SIG-M5 (cell line): ENCODE results near the gene TSSK6.

Experiments used
- DNase-seq: peaks from one replicate; lab custom pipeline; 2025; lab: John Stamatoyannopoulos, UW

Gene TSSK6

DNA sequence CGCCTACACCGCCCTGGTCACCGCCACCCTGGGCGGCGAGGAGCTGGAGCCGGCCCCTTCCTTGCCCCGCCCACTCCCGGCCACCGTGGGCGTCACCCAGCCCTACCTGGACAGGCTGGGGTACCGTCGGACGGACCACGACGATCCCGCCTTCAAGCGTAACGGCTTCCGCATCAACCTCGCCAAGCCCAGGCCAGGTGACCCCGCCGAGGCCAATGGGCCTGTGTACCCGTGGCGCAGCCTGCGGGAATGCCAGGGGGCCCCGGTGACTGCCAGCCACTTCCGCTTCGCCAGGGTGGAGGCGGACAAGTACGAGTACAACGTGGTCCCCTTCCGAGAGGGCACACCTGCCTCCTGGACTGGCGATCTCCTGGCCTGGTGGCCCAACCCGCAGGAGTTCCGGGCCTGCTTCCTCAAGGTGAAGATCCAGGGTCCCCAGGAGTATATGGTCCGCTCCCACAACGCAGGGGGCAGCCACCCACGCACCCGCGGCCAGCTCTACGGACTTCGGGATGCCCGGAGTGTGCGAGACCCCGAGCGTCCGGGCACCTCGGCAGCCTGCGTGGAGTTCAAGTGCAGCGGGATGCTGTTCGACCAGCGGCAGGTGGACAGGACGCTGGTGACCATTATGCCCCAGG, 29.7 kb upstream of the TSSK6 start:
- DNase-seq = no peak

DNA sequence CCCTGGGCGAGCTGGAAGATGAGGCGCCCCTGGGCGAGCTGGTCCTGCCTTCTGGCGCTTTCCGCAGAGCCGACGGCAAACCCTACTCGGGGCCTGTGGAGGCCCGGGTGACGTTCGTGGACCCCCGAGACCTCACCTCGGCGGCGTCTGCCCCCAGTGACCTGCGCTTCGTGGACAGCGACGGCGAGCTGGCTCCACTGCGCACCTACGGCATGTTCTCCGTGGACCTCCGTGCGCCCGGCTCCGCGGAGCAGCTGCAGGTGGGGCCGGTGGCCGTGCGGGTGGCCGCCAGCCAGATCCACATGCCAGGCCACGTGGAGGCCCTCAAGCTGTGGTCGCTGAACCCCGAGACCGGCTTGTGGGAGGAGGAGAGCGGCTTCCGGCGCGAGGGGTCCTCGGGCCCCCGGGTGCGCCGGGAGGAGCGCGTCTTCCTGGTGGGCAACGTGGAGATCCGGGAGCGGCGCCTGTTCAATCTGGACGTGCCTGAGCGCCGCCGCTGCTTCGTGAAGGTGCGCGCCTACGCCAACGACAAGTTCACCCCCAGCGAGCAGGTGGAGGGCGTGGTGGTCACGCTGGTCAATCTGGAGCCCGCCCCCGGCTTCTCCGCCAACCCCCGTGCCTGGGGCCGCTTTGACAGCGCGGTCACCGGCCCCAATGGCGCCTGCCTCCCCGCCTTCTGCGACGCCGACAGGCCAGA, 29.1 kb upstream of the TSSK6 start:
- no peak for DNase-seq

DNA sequence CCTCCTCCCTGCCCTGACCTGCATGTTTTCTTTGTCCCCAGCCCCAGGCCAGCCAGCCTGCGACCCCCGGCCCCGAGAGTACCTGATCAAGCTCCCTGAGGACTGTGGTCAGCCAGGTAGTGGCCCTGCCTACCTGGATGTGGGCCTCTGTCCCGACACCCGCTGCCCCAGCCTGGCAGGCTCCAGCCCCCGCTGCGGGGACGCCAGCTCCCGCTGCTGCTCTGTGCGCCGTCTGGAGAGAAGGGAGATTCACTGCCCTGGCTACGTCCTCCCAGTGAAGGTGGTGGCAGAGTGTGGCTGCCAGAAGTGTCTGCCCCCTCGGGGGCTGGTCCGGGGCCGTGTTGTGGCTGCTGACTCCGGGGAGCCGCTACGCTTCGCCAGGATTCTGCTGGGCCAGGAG, 28.3 kb upstream of the TSSK6 start:
- DNase-seq = no peak

DNA sequence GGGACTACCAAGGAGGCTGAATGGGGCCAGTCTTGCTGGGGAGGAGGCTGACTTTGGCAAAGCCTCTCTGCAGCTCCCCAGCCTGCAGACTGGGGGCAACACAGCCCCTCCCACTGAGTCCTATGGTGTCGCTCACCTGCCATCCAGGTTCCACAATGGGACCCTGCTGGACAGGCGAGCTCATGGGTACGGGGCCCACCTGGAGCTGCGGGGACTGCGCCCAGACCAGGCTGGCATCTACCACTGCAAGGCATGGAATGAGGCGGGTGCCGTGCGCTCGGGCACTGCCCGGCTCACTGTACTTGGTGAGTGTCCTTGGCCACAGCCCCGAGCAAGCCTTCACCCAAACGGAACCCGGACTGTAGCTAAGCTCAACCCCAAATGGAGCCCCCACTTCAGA, 27.8 kb upstream of the TSSK6 start:
- DNase-seq = no peak

DNA sequence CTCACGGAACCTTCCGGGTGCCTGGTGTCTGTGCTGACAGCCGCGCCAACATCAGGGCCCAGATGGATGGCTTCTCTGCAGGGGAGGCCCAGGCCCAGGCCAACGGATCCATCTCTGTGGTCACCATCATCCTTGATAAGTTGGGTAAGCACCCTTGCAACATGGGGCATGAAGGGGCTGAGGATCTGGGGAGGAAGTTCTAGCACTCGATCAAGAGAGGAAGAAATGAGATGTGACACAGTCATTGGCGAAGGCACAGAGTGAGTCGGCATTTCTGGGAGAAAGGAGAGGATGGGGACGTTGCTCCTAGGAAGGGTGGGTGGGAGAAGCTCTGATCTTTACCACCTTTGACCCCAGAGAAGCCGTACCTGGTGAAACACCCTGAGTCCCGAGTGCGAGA, 27.2 kb upstream of the TSSK6 start:
- DNase-seq = no peak

DNA sequence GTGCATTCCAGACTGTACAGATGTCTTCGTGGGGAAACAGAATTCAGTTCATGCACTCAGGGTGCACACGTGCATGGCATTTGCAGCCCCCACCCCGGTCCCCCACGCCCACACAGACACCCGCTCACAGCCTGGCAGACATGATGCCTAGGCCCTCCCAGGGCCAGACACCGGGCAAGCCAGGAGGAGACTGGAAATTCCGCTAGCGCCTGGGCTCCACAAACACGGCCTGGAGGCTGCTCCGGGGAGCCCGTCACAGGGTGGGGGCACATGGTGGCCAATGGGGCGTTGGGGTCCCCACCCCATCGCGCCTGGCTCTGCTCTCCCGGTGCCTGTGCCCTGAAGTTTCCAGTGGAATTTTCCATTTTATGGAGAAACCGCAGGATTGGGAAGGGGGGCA, 26.3 kb upstream of the TSSK6 start:
- DNase-seq = no peak

DNA sequence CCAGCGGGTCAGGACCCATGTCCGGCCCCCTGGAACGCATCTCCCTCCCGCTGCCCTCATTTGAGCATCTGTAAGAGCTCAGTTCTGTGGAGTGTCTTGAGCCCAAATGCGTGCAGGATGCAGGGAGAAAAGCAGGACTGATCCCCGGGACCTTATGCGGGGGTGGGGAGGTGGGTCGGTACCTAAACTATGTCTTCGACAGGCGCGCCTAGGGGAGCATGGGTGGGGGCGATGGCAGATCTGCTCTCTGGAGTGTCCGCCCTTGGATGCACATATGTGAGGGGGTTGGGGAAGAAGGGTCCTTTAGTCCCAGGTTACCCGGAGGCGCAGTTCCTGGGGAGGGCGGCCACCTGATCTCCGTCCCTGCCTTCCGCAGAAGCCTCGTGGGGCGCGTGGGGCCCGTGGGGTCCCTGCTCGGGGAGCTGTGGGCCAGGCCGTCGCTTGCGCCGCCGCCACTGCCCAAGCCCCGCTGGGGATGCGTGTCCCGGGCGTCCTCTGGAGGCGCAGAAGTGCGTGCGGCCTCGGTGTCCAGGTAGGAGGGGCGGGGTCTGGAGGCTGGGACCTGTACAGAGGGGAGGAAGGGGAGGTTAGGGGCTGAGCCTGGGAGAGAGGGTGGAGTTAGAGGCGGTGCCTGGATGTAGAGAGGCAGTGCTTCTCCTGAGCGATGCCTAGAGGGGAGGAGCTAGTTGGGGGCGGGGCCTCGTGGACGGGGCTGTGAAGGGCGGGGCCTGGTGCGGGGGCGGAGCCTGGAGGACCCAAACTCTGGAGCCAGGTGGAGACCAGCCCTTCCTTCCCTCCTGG, 25.6 kb upstream of the TSSK6 start:
- no peak for DNase-seq

DNA sequence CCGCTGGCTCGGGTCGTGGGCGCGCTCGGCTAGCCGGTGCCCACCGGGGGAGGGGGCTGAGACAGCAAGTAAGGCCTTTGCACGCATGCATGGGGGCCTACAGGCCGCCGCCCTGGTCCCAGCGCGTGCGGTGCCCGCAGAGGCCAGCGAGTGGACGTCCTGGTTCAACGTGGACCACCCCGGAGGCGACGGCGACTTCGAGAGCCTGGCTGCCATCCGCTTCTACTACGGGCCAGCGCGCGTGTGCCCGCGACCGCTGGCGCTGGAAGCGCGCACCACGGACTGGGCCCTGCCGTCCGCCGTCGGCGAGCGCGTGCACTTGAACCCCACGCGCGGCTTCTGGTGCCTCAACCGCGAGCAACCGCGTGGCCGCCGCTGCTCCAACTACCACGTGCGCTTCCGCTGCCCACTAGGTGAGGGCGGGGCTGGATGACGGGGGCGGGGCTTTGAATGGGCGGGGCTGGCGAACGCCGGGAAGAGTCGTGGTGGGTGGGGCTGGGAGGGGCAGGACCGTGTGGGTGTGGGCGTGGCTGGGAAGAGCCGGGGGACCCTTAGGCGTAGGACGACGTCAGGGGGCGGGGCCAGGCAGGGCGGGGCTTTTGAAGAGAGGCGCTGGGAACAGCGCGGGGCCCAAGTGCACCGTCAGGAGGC, 24.8 kb upstream of the TSSK6 start:
- DNase-seq = no peak

DNA sequence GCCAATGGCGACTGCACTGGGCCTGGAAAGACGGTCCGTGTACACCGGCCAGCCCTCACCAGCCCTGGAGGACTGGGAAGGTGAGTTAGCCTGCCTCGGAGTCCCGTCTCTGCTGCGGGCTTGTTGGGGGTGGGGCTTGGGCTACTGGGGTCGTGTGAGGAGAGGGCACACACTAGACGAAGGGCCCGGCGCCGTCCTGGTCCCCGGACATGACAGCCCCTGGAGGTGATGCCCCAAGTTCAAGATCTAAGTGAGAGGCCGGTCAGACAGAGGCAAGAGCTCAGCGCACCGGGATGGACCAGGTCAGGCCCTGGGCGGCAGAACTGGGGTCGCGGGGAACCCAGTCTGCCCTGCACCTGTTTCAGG, 24.3 kb upstream of the TSSK6 start:
- no peak for DNase-seq

DNA sequence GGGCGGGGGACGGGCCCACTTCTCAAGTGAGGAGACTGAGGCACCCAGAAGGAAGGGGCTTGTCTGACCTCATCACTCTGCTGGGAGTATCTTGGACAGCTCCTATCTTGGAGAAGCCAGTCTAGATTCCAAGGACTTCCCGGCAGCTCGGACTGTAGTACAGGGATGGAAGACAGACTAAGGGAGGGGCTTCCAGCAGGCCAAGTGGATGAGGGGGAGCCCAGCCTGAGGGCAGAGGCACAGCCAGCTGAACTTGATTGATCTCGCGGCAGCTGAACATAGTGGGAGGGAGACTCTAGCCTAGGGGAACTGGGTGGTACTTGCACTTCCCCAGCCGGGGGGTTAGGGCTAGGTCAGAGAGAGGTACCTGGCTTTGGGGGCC, 23.4 kb upstream of the TSSK6 start:
- DNase-seq = no peak

DNA sequence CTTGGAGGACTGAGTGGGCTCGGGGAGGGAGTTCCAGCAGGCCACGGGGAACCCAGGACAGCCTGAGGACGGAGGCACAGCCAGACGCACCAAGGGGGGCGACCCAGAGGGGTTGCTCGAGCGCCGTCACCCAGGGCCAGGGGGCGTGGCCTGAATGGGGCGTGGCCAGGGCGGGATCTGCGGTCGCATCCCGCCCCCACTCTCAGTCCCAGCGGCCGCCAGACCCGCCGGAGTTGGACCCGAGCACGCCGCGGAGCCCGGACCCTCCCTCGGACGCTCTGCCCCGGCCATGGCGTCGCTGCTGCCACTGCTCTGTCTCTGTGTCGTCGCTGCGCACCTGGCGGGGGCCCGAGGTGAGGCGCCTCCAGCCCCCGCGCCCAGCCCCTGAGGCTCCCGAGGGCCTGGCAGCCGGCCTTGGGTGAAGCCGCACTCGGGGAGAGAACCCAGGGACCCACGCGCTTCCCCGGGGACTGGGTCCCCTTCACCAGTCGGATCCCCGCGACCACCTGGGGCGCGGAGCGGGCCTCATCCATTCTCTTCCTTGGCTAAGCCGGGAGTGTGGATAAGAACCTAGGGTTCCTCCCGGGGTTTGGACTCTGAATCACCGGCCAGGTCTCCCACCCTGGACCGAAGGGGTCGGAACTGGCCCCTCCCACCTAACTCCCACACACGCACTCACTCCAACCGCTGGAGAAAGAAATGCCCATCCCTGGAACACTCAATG, 22.9 kb upstream of the TSSK6 start, which contains the start of gene CILP2:
TSS of gene CILP2 (plus strand) at position 205 of the 724 bp plus-strand sequence. CDS start at position 290, 85 bp downstream.
- DNase-seq = no peak

DNA sequence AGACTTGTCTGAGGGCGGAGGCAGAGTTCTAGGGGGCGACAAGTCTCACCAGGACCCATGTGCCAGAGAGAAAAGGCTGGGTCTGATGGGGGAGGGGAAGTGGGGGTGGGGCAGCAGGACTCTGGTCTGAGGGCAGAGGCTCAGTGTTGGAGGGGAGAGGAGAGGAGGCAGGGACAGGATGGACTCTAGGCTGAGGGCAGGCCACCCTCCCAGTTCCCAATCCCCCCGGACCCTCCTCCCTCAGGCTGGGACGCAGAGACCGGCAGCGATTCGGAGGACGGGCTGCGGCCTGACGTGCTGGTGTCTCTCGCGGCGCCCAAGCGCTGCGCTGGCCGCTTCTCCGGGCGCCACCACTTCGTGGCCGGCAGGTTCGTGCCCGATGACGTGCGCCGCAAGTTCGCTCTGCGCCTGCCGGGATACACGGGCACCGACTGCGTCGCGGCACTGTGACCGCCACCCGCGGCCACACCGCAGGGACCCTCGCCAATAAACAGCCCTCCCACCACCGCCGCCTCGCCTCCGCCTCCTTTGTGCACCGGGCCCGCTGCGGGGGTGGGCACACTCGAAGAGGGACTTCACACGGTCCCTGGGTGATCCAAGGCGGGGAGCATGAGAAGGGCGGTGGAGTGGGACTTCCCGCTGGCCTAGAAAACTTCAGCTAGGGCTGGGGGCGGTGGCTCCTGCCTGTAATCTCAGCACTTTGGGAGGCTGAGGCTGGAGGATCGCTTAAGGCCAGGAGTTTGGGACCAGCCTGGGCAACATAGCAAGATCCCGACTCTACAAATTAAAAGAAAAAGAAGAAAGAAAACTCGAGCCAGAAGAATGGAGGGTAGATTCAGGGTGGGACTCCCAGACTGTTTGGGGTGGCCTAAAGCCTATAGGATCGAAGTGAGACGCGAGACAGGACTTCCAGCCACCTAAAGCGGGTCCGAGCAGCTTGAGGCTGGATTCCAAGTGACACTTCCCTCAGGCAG, 22.0 kb upstream of the TSSK6 start:
- DNase-seq = no peak

DNA sequence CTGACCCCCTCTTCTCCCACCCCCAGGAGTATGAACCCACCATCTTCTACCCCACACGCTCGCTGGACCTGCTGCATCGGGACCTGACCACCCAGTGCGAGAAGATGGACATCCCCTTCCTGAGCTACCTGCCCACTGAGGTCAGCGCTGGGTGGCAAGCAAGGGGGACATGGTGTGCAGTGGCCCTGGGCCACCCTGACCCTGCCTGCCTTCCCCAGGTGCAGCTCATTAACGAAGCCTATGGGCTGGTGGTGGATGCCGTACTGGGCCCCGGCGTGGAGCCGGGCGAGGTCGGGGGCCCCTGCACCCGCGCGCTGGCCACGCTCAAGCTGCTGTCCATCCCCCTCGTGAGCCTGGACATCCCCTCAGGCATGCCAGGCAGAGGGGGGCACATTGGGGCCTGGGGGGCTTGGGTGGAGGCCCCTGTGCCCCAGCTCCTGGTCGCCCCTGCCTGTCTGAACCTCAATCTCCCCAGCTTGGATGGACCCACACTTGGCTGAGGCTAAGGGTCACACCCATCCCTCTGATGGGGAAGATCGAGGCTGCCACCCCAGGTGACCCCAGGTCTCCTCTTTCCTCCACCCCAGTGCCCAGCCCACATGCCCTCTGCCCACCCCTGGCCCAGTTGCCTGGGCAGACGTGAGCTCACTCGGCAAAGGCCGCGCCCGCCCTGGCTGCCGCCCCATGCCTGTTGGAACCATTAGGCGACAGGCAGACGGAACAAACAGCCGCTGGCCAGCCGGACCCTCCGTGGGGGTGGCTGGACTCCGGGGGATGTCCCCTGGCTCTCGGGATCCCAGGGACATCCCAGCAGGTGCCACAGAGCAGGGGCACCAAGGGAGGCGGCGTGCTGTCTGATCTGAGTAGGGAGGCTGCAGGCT, 20.2 kb upstream of the TSSK6 start:
- DNase-seq = no peak

DNA sequence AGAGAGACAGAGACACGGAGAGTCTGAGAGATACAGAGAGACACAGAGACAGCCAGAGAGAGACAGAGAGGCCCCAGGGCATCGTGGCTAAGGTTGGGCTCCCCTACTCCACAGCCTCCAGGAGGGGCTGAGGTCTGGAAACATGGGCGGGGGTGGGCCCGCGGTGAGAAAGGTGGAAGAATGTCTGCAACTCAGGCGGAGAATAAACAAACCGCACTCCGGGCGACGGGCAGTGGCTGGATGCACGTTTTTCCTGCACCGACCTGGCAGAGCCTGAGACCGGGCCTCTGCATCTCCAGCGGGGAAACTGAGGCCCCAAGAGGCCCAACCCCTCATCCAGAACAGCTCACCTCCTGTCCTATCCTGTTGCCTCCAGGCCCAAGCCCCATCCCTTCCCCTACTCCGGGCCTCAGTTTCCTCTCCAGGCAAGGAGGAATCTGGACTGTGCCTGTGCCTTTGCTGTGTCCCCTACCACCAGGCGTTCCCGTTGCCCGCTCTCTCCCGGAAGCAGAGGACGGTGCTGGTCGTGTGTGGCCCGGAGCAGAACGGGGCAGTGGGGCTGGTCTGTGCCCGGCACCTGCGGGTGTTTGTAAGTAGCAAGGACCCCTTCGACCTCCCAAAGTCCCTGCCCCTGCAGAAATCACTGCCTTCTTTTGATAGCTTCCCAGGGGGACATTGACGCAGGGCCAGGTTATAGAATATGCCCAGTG, 19.4 kb upstream of the TSSK6 start:
- no peak for DNase-seq

DNA sequence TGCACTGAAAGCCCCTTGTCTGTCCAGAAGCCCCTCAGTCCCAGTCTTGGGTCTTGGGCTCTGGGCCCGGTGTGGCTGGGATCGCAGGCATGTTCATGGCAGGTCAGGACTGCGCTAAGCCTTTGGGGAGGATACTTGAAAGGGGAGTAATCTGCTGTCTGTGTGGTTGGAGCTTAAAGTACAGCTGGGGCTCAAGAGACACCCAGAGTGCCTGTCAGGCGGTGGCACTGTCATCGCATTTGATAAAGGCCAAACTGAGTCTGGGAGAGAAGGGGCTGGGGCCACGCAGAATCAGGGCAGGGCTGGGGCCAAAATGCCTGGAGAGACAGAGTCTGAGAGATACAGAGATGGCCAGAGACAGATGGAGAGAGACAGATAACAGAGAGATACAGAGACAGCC, 18.5 kb upstream of the TSSK6 start:
- DNase-seq = no peak

DNA sequence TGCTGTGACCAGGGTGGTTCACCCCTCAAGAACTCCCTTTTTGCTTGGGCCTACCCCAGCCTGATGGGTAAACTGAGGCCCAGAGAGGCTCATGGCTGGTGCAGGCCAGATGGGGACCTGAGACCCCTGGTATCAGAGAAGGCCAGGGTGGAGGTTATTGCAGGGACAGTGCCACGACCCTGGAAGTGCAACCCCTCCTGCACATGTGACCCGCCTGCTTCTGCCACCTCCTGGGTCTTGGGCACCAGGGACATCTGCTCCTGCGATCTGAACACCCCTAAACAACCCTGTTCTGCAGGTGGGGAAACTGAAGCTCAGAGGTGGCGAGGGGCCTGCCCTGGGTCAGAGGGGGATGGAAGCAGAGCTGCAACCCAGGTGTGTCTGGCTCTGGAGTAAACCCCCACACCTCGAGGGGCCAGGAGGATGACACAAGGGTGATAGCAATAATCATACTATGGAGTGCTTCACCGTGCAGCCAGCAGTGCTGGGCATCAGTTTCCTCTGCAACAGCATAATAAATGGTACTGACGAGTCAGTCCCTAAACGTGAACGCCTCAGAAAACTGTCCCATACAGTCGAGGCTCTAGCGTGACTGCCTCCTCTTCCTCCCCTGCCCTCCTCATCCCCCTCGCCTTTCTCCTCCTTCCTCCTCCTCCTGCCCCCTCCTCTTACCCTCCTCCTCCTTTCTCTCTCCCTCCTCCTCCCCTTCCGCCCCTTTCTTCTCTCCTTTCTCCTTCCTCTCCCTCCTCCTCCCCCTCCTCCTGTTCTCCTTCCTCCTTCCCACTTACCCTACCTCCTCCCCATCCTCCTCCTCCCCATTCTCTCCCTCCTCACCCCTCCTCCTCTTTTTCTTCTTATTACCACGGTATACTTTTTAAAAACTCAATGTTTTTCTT, 17.7 kb upstream of the TSSK6 start:
- no peak for DNase-seq

DNA sequence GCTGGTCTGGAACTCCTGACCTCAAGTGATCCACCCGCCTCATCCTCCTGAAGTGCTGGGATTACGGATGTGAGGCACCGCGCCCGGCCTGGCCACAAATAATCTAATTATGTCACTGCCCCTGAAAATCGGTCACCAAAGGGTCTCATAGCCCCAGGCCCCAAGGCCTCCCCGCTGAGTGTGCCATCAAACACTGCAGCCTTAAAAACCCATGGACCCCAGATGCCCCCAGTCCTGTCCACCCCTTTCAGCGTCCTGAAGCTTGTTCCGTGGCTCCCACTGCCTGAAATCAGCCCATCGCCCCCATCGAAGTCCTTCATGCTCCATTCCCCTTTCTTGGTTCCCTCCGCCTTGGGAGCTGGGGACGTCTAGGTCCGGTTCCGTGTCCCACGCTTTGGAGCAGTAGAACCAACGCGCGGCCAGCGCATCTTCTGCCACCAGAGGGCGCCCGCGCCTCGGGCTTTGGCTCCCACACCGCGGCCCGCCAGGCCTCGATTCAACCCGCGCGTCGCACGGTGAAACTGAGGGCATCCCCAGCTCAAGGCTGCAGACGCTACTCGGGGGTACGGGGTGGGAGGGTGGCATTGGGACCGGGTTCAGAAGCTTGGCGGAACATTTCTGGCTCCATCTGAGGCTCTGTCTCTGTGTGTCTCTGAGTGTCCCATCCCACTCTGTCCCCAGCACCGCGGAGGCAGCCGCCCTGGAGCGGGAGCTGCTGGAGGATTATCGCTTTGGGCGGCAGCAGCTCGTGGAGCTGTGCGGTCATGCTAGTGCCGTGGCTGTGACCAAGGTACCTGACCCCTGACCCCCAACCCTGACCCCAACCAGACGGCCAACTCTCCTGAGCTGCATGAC, 16.8 kb upstream of the TSSK6 start:
- DNase-seq = no peak
